ENCODE measurements around the gene AP2B1.

The AP2B1 gene

GRCh38 chr17:35723735-35724134, 136.6 kb downstream of the AP2B1 start:
- Mint-ChIP-seq H3K27me3 (ENCODE audit: low read depth, poor library complexity) (peaks cover 3% of the 10 kb centered on the region), H3K4me1 (peaks cover 48% of the 10 kb centered on the region), H3K27ac (no peak overlapping the region), H3K9me3 (no peaks in the 10 kb centered on the region), H3K36me3 (ENCODE audit: low read depth) (peaks cover 42% of the 10 kb centered on the region), H3K4me3 (no peak overlapping the region)
- DNase-seq, result no peak
- no peak for TF ChIP-seq CTCF (IDR thresholded peaks at IDR 0.05)

DNA sequence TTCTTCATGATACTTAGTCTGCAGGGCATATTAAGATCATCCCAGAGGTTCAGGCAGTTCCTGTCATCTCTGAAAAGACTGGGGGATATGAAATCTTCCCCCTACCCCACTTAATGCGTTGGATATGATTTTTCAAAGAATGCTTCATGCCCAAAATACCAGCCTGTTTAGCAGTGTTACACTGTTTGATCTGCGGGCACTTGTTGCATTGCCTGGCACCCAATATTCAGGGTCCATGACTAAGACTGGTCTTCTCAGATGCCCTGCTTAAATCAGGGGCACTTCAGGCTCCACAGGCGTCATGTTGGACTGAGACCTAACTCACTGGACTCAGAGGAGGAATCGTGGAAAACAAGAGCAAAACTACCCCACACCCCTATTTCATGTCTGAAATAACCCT, 137.9 kb downstream of the AP2B1 start:
- H3K36me3 Mint-ChIP-seq (ENCODE audit: low read depth), result peaks cover 29% of the 10 kb centered on the region
- no peak for DNase-seq
- H3K9me3 Mint-ChIP-seq, result no peaks in the 10 kb centered on the region
- H3K27me3 Mint-ChIP-seq (ENCODE audit: low read depth, poor library complexity), result peaks cover 3% of the 10 kb centered on the region
- peaks cover 61% of the 10 kb centered on the region for H3K4me1 Mint-ChIP-seq
- H3K27ac Mint-ChIP-seq, result peak overlapping the region; percentile 96
- H3K4me3 Mint-ChIP-seq, result peak overlapping the region; percentile 26
- TF ChIP-seq CTCF (IDR thresholded peaks at IDR 0.05), result no peak

DNA sequence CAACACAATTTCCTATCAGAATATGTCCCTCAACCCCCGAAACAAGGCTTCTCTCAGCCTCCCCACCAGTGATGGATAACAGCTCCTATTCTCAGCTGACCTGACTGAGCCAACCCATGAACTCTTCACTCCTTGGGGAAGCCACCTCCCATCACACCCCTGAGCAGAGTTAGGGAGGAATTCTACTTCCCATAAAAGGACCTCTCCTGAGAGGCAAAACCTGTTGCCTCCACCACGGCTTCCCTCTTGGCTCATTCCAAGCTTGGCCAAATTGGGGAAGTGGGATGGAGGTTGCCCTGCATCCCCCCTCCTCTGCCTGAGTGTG, 138.6 kb downstream of the AP2B1 start:
- peaks cover 68% of the 10 kb centered on the region for H3K4me1 Mint-ChIP-seq
- H3K27ac Mint-ChIP-seq, result peak overlapping the region; percentile 96
- H3K4me3 Mint-ChIP-seq, result peak overlapping the region; percentile 26

DNA sequence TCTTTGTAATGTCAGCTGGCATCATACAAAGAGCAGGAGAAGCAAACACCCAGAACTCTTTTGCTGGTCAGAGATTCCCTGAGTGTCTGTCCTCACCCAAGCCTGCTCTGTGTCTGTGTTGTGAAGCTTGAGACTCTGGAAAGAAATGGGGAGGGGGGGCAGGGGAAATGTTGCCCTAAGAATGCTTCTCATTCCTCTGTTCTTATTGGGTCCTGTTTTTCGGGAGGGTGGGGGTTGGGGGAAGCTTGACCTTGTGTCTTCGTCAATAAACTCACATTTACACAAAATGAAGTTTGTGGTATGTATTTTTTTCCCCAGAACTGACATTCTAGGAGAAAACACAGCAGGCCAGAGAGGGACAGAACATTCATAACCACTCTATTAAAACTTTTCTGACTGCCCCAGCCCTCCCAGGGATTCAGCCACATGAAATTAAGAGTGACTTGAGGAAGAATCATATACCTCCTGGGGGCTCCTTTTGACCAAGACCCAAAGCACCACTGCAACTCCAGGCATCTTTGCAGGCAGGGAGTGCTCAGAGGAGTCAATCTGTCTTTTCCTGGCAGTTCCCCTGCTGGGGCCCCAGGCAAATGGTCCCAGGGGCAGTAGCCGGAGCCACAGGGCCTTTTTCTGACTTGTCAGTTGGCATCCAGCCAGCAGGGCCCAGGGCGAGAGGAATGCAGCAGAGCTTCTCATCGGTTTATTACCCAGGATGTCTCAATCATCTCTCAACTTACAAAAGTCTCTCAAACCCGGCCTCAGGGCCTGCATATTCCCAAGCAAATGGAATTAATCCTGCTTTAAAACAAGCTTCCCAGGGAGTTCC, 139.2 kb downstream of the AP2B1 start:
- H3K4me3 Mint-ChIP-seq, result no peak overlapping the region
- H3K36me3 Mint-ChIP-seq (ENCODE audit: low read depth), result peaks cover 22% of the 10 kb centered on the region
- H3K27me3 Mint-ChIP-seq (ENCODE audit: low read depth, poor library complexity), result peaks cover 3% of the 10 kb centered on the region
- no peaks in the 10 kb centered on the region for H3K9me3 Mint-ChIP-seq
- no peak for TF ChIP-seq CTCF (IDR thresholded peaks at IDR 0.05)
- H3K4me1 Mint-ChIP-seq, result peaks cover 73% of the 10 kb centered on the region
- DNase-seq, result peak; percentile 64
- H3K27ac Mint-ChIP-seq, result peak overlapping the region; percentile 96

More for the DNA sequence above, 138.6 kb downstream of the AP2B1 start:
- peaks cover 3% of the 10 kb centered on the region for H3K27me3 Mint-ChIP-seq (ENCODE audit: low read depth, poor library complexity)
- no peak for DNase-seq
- peaks cover 24% of the 10 kb centered on the region for H3K36me3 Mint-ChIP-seq (ENCODE audit: low read depth)
- H3K9me3 Mint-ChIP-seq, result no peaks in the 10 kb centered on the region
- no peak for TF ChIP-seq CTCF (IDR thresholded peaks at IDR 0.05)

GRCh38 chr17:35726953-35727460, 139.9 kb downstream of the AP2B1 start:
- H3K4me1 Mint-ChIP-seq, result peaks cover 73% of the 10 kb centered on the region
- H3K36me3 Mint-ChIP-seq (ENCODE audit: low read depth), result peaks cover 22% of the 10 kb centered on the region
- no peak overlapping the region for H3K4me3 Mint-ChIP-seq
- DNase-seq, result no peak
- TF ChIP-seq CTCF (IDR thresholded peaks at IDR 0.05), result no peak
- peaks cover 3% of the 10 kb centered on the region for H3K27me3 Mint-ChIP-seq (ENCODE audit: low read depth, poor library complexity)
- no peaks in the 10 kb centered on the region for H3K9me3 Mint-ChIP-seq
- H3K27ac Mint-ChIP-seq, result peak overlapping the region; percentile 77

DNA sequence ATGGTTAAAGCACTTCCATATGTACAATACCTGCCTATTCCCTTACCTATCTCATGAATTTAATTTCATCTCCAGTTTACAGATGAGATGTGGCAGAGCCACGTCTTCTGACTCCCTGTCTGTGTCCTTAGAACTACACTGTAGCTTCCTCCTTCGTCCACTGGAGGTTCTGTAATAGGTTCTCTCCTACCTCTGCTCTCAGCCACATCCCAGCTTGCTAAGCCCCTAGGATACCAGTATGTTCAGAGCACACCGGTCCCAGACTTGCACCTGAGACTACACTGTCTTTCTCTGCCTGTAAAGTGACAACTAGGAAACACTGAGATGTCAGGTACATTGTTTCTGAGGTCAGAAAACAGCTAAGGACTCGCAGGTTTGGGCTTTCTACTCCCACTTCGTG, 140.5 kb downstream of the AP2B1 start:
- H3K4me3 Mint-ChIP-seq, result peak overlapping the region; percentile 0
- H3K27ac Mint-ChIP-seq, result peak overlapping the region; percentile 5
- peaks cover 79% of the 10 kb centered on the region for H3K4me1 Mint-ChIP-seq

More for the DNA sequence above, 140.5 kb downstream of the AP2B1 start:
- Mint-ChIP-seq H3K36me3 (ENCODE audit: low read depth) (peaks cover 22% of the 10 kb centered on the region), H3K9me3 (no peaks in the 10 kb centered on the region), H3K27me3 (ENCODE audit: low read depth, poor library complexity) (peaks cover 3% of the 10 kb centered on the region)
- DNase-seq, result no peak
- TF ChIP-seq CTCF (IDR thresholded peaks at IDR 0.05), result no peak

Data from nephron progenitor cell (in vitro differentiated cells).